ENCODE results near the gene ZBTB20.

Gene ZBTB20

GRCh38 chr3:114478801-114479200, 668.3 kb downstream of the ZBTB20 start:
- no peak overlapping the region for H2AFZ ChIP-seq (ENCODE audit: low read depth, low read length)
- TF ChIP-seq EZH2phosphoT487 (IDR thresholded peaks at IDR 0.05; ENCODE audit: low read depth): no peak
- TF ChIP-seq CTCF (IDR thresholded peaks at IDR 0.05; ENCODE audit: low read depth, low read length): no peak

GRCh38 chr3:114476511-114476910, 670.6 kb downstream of the ZBTB20 start:
- Histone ChIP-seq H3K79me2 (ENCODE audit: low read length) (no peaks in the 10 kb centered on the region), H3K9me3 (ENCODE audit: insufficient read depth, low read length) (no peaks in the 10 kb centered on the region), H3K4me1 (ENCODE audit: low read length) (no peaks in the 10 kb centered on the region), H3K27ac (ENCODE audit: low read length) (no peak overlapping the region), H4K20me1 (ENCODE audit: insufficient read depth, low read length) (no peaks in the 10 kb centered on the region), H3K36me3 (replicated peaks; ENCODE audit: low read depth, low read length) (no peaks in the 10 kb centered on the region), H3K9ac (ENCODE audit: low read length) (no peak overlapping the region), H2AFZ (ENCODE audit: low read depth, low read length) (no peak overlapping the region), H3K4me3 (ENCODE audit: low read length) (no peak overlapping the region), H3K4me2 (ENCODE audit: low read length) (no peak overlapping the region), H3K27me3 (ENCODE audit: low read depth, low read length) (no peaks in the 10 kb centered on the region)
- TF ChIP-seq EZH2phosphoT487 (IDR thresholded peaks at IDR 0.05; ENCODE audit: low read depth) (no peak), CTCF (IDR thresholded peaks at IDR 0.05; ENCODE audit: low read depth, low read length) (no peak)

More at GRCh38 chr3:114478801-114479200, 668.3 kb downstream of the ZBTB20 start:
- Histone ChIP-seq H3K4me3 (ENCODE audit: low read length) (no peak overlapping the region), H3K27ac (ENCODE audit: low read length) (no peak overlapping the region), H3K27me3 (ENCODE audit: low read depth, low read length) (no peaks in the 10 kb centered on the region), H3K79me2 (ENCODE audit: low read length) (no peaks in the 10 kb centered on the region), H3K4me1 (ENCODE audit: low read length) (no peaks in the 10 kb centered on the region), H3K36me3 (replicated peaks; ENCODE audit: low read depth, low read length) (no peaks in the 10 kb centered on the region), H3K4me2 (ENCODE audit: low read length) (no peak overlapping the region), H3K9me3 (ENCODE audit: insufficient read depth, low read length) (no peaks in the 10 kb centered on the region), H3K9ac (ENCODE audit: low read length) (no peak overlapping the region), H4K20me1 (ENCODE audit: insufficient read depth, low read length) (no peaks in the 10 kb centered on the region)

GRCh38 chr3:114471478-114471877, 675.6 kb downstream of the ZBTB20 start:
- Histone ChIP-seq H3K27me3 (ENCODE audit: low read depth, low read length) (peaks cover 12% of the 10 kb centered on the region; the same call in 1 of the 2 replicates), H3K4me2 (ENCODE audit: low read length) (no peak overlapping the region), H4K20me1 (ENCODE audit: insufficient read depth, low read length) (no peaks in the 10 kb centered on the region), H3K36me3 (replicated peaks; ENCODE audit: low read depth, low read length) (no peaks in the 10 kb centered on the region), H3K27ac (ENCODE audit: low read length) (no peak overlapping the region), H3K9me3 (ENCODE audit: insufficient read depth, low read length) (no peaks in the 10 kb centered on the region), H3K9ac (ENCODE audit: low read length) (no peak overlapping the region), H3K4me3 (ENCODE audit: low read length) (no peak overlapping the region), H3K79me2 (ENCODE audit: low read length) (no peaks in the 10 kb centered on the region), H3K4me1 (ENCODE audit: low read length) (no peaks in the 10 kb centered on the region), H2AFZ (ENCODE audit: low read depth, low read length) (no peak overlapping the region)
- TF ChIP-seq EZH2phosphoT487 (IDR thresholded peaks at IDR 0.05; ENCODE audit: low read depth): no peak
- no peak for TF ChIP-seq CTCF (IDR thresholded peaks at IDR 0.05; ENCODE audit: low read depth, low read length)

GRCh38 chr3:114469070-114469469, 678.0 kb downstream of the ZBTB20 start:
- Histone ChIP-seq H3K9me3 (ENCODE audit: insufficient read depth, low read length) (no peaks in the 10 kb centered on the region), H4K20me1 (ENCODE audit: insufficient read depth, low read length) (no peaks in the 10 kb centered on the region), H3K36me3 (replicated peaks; ENCODE audit: low read depth, low read length) (no peaks in the 10 kb centered on the region), H3K27me3 (ENCODE audit: low read depth, low read length) (peaks cover 12% of the 10 kb centered on the region; the same call in 1 of the 2 replicates), H3K79me2 (ENCODE audit: low read length) (no peaks in the 10 kb centered on the region), H3K9ac (ENCODE audit: low read length) (no peak overlapping the region), H3K4me3 (ENCODE audit: low read length) (no peak overlapping the region), H2AFZ (ENCODE audit: low read depth, low read length) (no peak overlapping the region), H3K27ac (ENCODE audit: low read length) (no peak overlapping the region), H3K4me1 (ENCODE audit: low read length) (peaks cover 8% of the 10 kb centered on the region), H3K4me2 (ENCODE audit: low read length) (no peak overlapping the region)
- TF ChIP-seq CTCF (IDR thresholded peaks at IDR 0.05; ENCODE audit: low read depth, low read length) (no peak), EZH2phosphoT487 (IDR thresholded peaks at IDR 0.05; ENCODE audit: low read depth) (no peak)

Measured in OCI-LY3 (cell line).